Neuronal stem cell (in vitro differentiated cells): ENCODE results near the gene MAP3K12.
A peak's percentile ranks its signal among the peaks of the same experiment; 100 is the strongest.

Source experiments
- DNase-seq: peaks from one replicate; pipeline ENCODE4 v3.0.0-alpha.2; 2013; ENCODE audit warnings: low spot score
- H2AFZ ChIP-seq: one replicate; pipeline ENCODE4 v1.6.1; 2013; ENCODE audit warnings: mild to moderate bottlenecking, low read length, inconsistent platforms
- H2AK5ac ChIP-seq: 2 replicates; pipeline ENCODE4 v1.6.1; 2013; ENCODE audit warnings: low read depth, mild to moderate bottlenecking, inconsistent platforms, low read length, moderate library complexity, mixed read lengths
- H2BK120ac ChIP-seq: 2 replicates; pipeline ENCODE4 v1.6.1; 2013; ENCODE audit warnings: low read depth, mild to moderate bottlenecking, inconsistent platforms, low read length, moderate library complexity, mixed read lengths
- H2BK12ac ChIP-seq: one replicate; pipeline ENCODE4 v1.6.1; 2013; ENCODE audit warnings: low read length, inconsistent platforms
- H2BK15ac ChIP-seq: 2 replicates; pipeline ENCODE4 v1.6.1; 2013; ENCODE audit warnings: mild to moderate bottlenecking, low read length, inconsistent platforms, mixed read lengths
- H2BK5ac ChIP-seq: one replicate; pipeline ENCODE4 v1.6.1; 2013; ENCODE audit warnings: inconsistent platforms, mild to moderate bottlenecking, low read length, moderate library complexity
- H3K14ac ChIP-seq: one replicate; pipeline ENCODE4 v1.6.1; 2013; ENCODE audit warnings: low read length, inconsistent platforms
- H3K18ac ChIP-seq: 2 replicates; pipeline ENCODE4 v1.6.1; 2013; ENCODE audit warnings: low read length, inconsistent platforms
- H3K23ac ChIP-seq: 2 replicates; pipeline ENCODE4 v1.6.1; 2013; ENCODE audit warnings: low read depth, mild to moderate bottlenecking, mixed read lengths, low read length, inconsistent platforms; ENCODE audit not compliant: poor library complexity
- H3K27ac ChIP-seq: replicated peaks from 3 replicates; pipeline ENCODE4 v1.5.1; 2013; ENCODE audit warnings: low read length, inconsistent platforms
- H3K27me3 ChIP-seq, 3 experiments: 2 replicates each; pipeline ENCODE4 v1.6.1; 2013; ENCODE audit warnings: low read length in 3 of 3, mild to moderate bottlenecking in 2 of 3, inconsistent platforms in 1 of 3, low read depth in 1 of 3, mixed read lengths in 1 of 3, moderate library complexity in 1 of 3; ENCODE audit not compliant: control insufficient read depth in 3 of 3, insufficient read depth in 3 of 3
- H3K36me3 ChIP-seq, 2 donors: replicated peaks in 1 of 2; 2 replicates each; pipeline ENCODE4 v1.6.1; 2013; ENCODE audit warnings: low read length in 2 of 2; ENCODE audit not compliant: control insufficient read depth in 2 of 2, insufficient read depth in 2 of 2
- H3K4ac ChIP-seq: 2 replicates; pipeline ENCODE4 v1.6.1; 2013; ENCODE audit warnings: inconsistent platforms, mild to moderate bottlenecking, low read length, moderate library complexity
- H3K4me1 ChIP-seq, 2 donors: 1 replicate in 1 of 2; 2 replicates in 1 of 2; pipeline ENCODE4 v1.6.1; 2013; ENCODE audit warnings: low read length in 2 of 2, low read depth in 1 of 2; ENCODE audit not compliant: control insufficient read depth in 2 of 2, insufficient read depth in 1 of 2
- H3K4me2 ChIP-seq: one replicate; pipeline ENCODE4 v1.6.1; 2013; ENCODE audit warnings: mild to moderate bottlenecking, low read length, inconsistent platforms; ENCODE audit not compliant: insufficient read depth, poor library complexity, severe bottlenecking
- H3K4me3 ChIP-seq, 2 donors: 2 replicates each; pipeline ENCODE4 v1.5.1; 2013; ENCODE audit warnings: low read length in 2 of 2, mild to moderate bottlenecking in 2 of 2, inconsistent platforms in 1 of 2, moderate library complexity in 1 of 2
- H3K79me1 ChIP-seq: one replicate; pipeline ENCODE4 v1.6.1; 2013; ENCODE audit warnings: low read depth, mild to moderate bottlenecking, inconsistent platforms, low read length, moderate library complexity
- H3K9ac ChIP-seq: one replicate; pipeline ENCODE4 v1.6.1; 2013; ENCODE audit warnings: mild to moderate bottlenecking, low read depth, low read length, inconsistent platforms; ENCODE audit not compliant: poor library complexity
- H3K9me3 ChIP-seq, 2 donors: replicated peaks in 1 of 2; 2 replicates each; pipeline versions ENCODE3 to v1.6.1; 2013; ENCODE audit warnings: low read length in 2 of 2, mild to moderate bottlenecking in 2 of 2, inconsistent platforms in 1 of 2, low read depth in 1 of 2, mixed read lengths in 1 of 2, moderate library complexity in 1 of 2; ENCODE audit not compliant: control insufficient read depth in 2 of 2, insufficient read depth in 1 of 2
- H4K8ac ChIP-seq: one replicate; pipeline ENCODE4 v1.6.1; 2013; ENCODE audit warnings: low read depth, mild to moderate bottlenecking, inconsistent platforms, low read length, moderate library complexity
- H4K91ac ChIP-seq: one replicate; pipeline ENCODE4 v1.6.1; 2013; ENCODE audit warnings: low read length, low read depth, mild to moderate bottlenecking, inconsistent platforms; ENCODE audit not compliant: poor library complexity
- WGBS, 2 donors: extraction: QIAGEN DNeasy Blood & Tissue Kit; methylation state at CpG; one replicate each; pipeline ENCODE4 v1.1.7; 2013; ENCODE audit warnings: missing lambda C conversion rate in 2 of 2, mixed read lengths in 1 of 2; ENCODE audit not compliant: insufficient read length in 2 of 2, insufficient replicate concordance in 1 of 2; ENCODE audit errors: extremely low coverage in 2 of 2; 5-methylcytosine and 5-hydroxymethylcytosine counted together

The MAP3K12 gene

DNA sequence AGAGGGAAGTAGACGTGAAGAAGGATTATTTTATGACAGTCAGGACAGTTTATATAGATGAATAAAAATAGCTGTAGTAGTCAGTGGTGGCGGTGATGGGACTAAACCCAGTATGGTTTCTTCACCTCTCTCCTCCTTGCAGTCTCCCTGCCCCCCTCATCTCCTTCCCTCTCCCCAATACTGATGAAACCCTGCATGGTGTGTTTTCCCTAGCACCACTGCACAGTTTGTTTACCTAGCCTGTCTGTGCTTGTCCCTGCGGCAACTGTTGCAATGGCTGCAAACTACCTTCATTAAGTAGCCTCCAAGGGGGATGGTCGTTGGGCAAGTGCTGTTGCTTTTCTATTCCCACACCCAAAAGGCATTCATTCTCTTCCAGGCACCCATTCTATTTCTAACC lies 32.6 kb downstream of the MAP3K12 start:
- no peak overlapping the region for H3K4me2 ChIP-seq
- H2BK120ac ChIP-seq, result no peak overlapping the region
- H4K91ac ChIP-seq, result no peak overlapping the region
- no peak overlapping the region for H2BK5ac ChIP-seq
- no peak overlapping the region for H2BK12ac ChIP-seq
- H3K27me3 ChIP-seq, result no peaks in the 10 kb centered on the region
- no peak overlapping the region for H3K27ac ChIP-seq
- H3K9ac ChIP-seq, result no peak overlapping the region
- H2AFZ ChIP-seq, result no peak overlapping the region
- WGBS, 2 donors, result no CpG with 5 or more reads among the region's 4 CpGs
- no peak for DNase-seq
- H3K4ac ChIP-seq, result no peak overlapping the region
- peaks cover 0 to 17% of the 10 kb centered on the region in 2 donors for H3K4me1 ChIP-seq
- no peaks in the 10 kb centered on the region for H3K9me3 ChIP-seq
- H3K79me1 ChIP-seq, result peaks cover 6% of the 10 kb centered on the region
- H3K18ac ChIP-seq, result no peak overlapping the region
- H3K14ac ChIP-seq, result no peak overlapping the region
- H2BK15ac ChIP-seq, result no peak overlapping the region
- peaks cover 71 to 100% of the 10 kb centered on the region in 2 donors for H3K36me3 ChIP-seq
- no peak overlapping the region for H2AK5ac ChIP-seq
- no peak overlapping the region for H3K23ac ChIP-seq
- no peak overlapping the region for H3K4me3 ChIP-seq
- no peak overlapping the region for H4K8ac ChIP-seq

GRCh38 chr12:53465679-53466078 lies 33.6 kb downstream of the MAP3K12 start:
- no peak overlapping the region for H2BK5ac ChIP-seq
- H3K4me2 ChIP-seq, result no peak overlapping the region
- no peak overlapping the region for H4K8ac ChIP-seq
- no peak overlapping the region for H3K9ac ChIP-seq
- no peak overlapping the region for H3K4ac ChIP-seq
- no peak overlapping the region for H2AK5ac ChIP-seq
- H4K91ac ChIP-seq, result no peak overlapping the region
- H2BK15ac ChIP-seq, result no peak overlapping the region
- no peaks in the 10 kb centered on the region for H3K27me3 ChIP-seq
- WGBS, 2 donors, result no CpG with 5 or more reads among the region's 2 CpGs
- no peak overlapping the region for H2BK12ac ChIP-seq
- H3K23ac ChIP-seq, result no peak overlapping the region
- no peak for DNase-seq
- no peak overlapping the region for H3K14ac ChIP-seq
- no peak overlapping the region for H2BK120ac ChIP-seq
- no peak overlapping the region for H3K4me3 ChIP-seq
- H3K79me1 ChIP-seq, result peaks cover 6% of the 10 kb centered on the region
- H3K4me1 ChIP-seq, result peaks cover 0 to 19% of the 10 kb centered on the region in 2 donors
- H3K27ac ChIP-seq, result no peak overlapping the region
- no peak overlapping the region for H2AFZ ChIP-seq
- H3K36me3 ChIP-seq, result peaks cover 73 to 100% of the 10 kb centered on the region in 2 donors
- no peak overlapping the region for H3K18ac ChIP-seq
- no peaks in the 10 kb centered on the region for H3K9me3 ChIP-seq

DNA sequence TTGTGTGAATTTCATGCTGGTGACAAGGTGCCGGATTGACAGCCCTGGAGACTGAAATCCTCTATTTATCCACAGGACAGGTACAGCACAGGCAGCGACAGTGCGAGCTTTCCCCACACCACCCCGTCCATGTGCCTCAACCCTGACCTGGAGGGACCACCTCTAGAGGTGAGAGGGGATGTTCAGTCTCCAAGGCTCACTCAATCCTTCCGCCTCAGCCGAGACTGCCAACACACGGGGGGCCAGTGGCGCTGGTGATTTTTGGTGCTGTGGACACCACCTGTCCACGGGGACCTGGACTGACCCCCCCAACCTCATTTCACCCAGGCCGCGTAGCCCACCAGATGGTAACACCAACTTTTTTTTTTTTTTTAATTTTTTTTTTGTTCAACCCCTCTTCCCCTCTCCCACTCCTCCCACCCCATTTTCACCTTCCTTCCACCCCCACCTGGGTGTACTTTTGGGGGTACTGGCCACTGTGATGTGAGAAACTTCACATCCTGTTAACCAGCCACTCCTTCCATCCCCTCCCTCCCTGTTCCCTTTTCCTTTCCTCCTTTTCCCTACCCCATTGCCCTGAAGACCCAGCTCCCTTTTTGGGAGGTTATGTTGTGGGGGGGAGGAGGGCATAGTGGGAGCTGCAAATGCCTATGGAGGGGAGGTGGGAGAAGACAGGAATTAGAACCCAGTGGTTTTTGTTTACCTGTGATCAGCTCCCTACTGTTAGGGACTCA lies 34.4 kb downstream of the MAP3K12 start:
- Histone ChIP-seq H3K4me3 (peak overlapping the region in 1 of 2 donors; percentile 49), H2BK15ac (no peak overlapping the region), H4K91ac (no peak overlapping the region), H4K8ac (no peak overlapping the region), H3K36me3 (peaks cover 75 to 100% of the 10 kb centered on the region in 2 donors), H2AFZ (no peak overlapping the region), H3K23ac (no peak overlapping the region), H3K79me1 (peaks cover 6% of the 10 kb centered on the region), H3K18ac (no peak overlapping the region), H3K27ac (peak overlapping the region; percentile 50), H2BK12ac (no peak overlapping the region), H3K9me3 (no peaks in the 10 kb centered on the region), H2AK5ac (no peak overlapping the region), H3K27me3 (no peaks in the 10 kb centered on the region), H3K9ac (no peak overlapping the region), H3K4ac (no peak overlapping the region), H3K4me2 (no peak overlapping the region), H3K4me1 (peaks cover 0 to 19% of the 10 kb centered on the region in 2 donors), H3K14ac (no peak overlapping the region), H2BK120ac (no peak overlapping the region), H2BK5ac (no peak overlapping the region)
- no CpG with 5 or more reads among the region's 11 CpGs for WGBS, 2 donors
- DNase-seq, result no peak

DNA sequence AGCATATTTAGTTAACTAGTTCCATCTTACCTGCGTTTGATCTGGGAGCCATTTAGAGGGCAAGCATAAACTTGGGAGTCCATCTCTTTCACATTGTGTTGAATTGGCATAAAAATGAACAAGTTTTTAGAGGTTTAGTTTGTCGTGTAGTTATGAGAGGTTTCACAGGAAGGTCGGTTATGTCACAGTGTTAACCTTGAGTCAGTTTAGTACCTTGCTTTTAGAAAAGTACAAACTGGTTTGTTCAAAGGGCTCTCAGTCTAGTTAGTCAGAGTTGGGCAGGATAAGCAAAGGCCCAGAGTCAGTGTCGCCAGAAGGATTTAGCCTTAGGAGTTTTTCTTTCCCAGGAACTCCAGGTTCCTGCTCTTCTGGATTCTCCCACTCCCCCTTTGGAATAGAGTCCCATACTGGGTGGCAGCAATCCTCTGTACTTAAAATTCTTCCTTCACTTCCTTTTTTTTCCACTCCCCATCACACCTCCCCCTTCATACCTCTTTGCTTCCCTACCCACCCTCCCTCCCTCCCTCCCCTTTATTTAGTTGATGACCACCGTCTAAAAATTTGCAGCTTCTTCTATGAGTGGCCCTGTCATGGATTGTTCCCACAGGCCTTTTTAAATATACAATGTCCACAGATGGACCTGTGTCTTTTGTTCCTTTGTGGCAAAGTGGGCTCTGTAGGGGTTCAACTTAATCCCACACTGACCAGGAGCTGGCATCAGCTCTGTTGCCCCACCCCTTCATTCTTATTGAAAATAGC lies 35.3 kb downstream of the MAP3K12 start:
- H3K27ac ChIP-seq, result peak overlapping the region; percentile 42
- WGBS, 2 donors, result no CpG with 5 or more reads among the region's 5 CpGs

More for the DNA sequence above, 35.3 kb downstream of the MAP3K12 start:
- H2AFZ ChIP-seq, result no peak overlapping the region
- H3K4ac ChIP-seq, result no peak overlapping the region
- H3K23ac ChIP-seq, result no peak overlapping the region
- H4K8ac ChIP-seq, result no peak overlapping the region
- no peak overlapping the region for H2BK5ac ChIP-seq
- no peak overlapping the region for H3K14ac ChIP-seq
- no peak overlapping the region for H3K4me3 ChIP-seq
- DNase-seq, result no peak
- peaks cover 75 to 100% of the 10 kb centered on the region in 2 donors for H3K36me3 ChIP-seq
- H3K27me3 ChIP-seq, result no peaks in the 10 kb centered on the region
- no peak overlapping the region for H4K91ac ChIP-seq
- peaks cover 6% of the 10 kb centered on the region for H3K79me1 ChIP-seq
- peaks cover 0 to 21% of the 10 kb centered on the region in 2 donors for H3K4me1 ChIP-seq
- H2AK5ac ChIP-seq, result no peak overlapping the region
- no peak overlapping the region for H3K18ac ChIP-seq
- H2BK12ac ChIP-seq, result no peak overlapping the region
- no peaks in the 10 kb centered on the region for H3K9me3 ChIP-seq
- H2BK15ac ChIP-seq, result no peak overlapping the region
- no peak overlapping the region for H2BK120ac ChIP-seq
- no peak overlapping the region for H3K4me2 ChIP-seq
- no peak overlapping the region for H3K9ac ChIP-seq
